HUES64 (cell line): ENCODE results near the gene ARHGEF40. TPM values are rescaled to one million over a fixed set of nuclear protein-coding genes. Genes with fewer than 3 reads are reported as not detected.

Source experiments
- H3K27ac ChIP-seq: 2 replicates; pipeline ENCODE4 v1.7.0; 2013; ENCODE audit warnings: low read depth, low read length, inconsistent platforms
- H3K27me3 ChIP-seq: 2 replicates; pipeline ENCODE4 v1.6.1; 2013; ENCODE audit warnings: mild to moderate bottlenecking, low read length; ENCODE audit not compliant: insufficient read depth
- H3K36me3 ChIP-seq: 2 replicates; pipeline ENCODE4 v1.6.1; 2013; ENCODE audit warnings: mild to moderate bottlenecking, low read length; ENCODE audit not compliant: insufficient read depth
- H3K4me1 ChIP-seq: 2 replicates; pipeline ENCODE4 v1.6.1; 2013; ENCODE audit warnings: mild to moderate bottlenecking, low read length, moderate library complexity; ENCODE audit not compliant: insufficient read depth
- H3K4me3 ChIP-seq: 2 replicates; pipeline ENCODE4 v1.5.1; 2013; ENCODE audit warnings: mild to moderate bottlenecking, low read length, moderate library complexity
- H3K9ac ChIP-seq: 2 replicates; pipeline ENCODE4 v1.6.1; 2013; ENCODE audit warnings: mild to moderate bottlenecking, low read depth, low read length
- H3K9me3 ChIP-seq: 2 replicates; pipeline ENCODE4 v1.6.1; 2013; ENCODE audit warnings: low read depth, low read length; ENCODE audit not compliant: insufficient read depth
- WGBS: fragments of 150-250, 120-280 bp; methylation state at CpG from one replicate; pipeline ENCODE4 v1.1.7; 2013; ENCODE audit warnings: missing lambda C conversion rate; 5-methylcytosine and 5-hydroxymethylcytosine counted together
- polyA plus RNA-seq, 2 experiments: library from polyadenylated mRNA; stranded (reverse); fragments of 50-300 nt; gene quantifications; one replicate each; pipeline ENCODE4 v1.2.3, GENCODE V29; 2013

Gene ARHGEF40
- 43.1 TPM for polyA plus RNA-seq (2013, experiment 1 of 2)
- 44.1 TPM for polyA plus RNA-seq (2013, experiment 2 of 2)

- H3K9me3 ChIP-seq, result no peaks in the 10 kb centered on the region
- peak within 1 kb of the TSS; percentile 76 for H3K9ac ChIP-seq
- H3K4me3 ChIP-seq, result peak within 1 kb of the TSS; percentile 80
- H3K4me1 ChIP-seq, result peaks cover 14% of the 10 kb centered on the region
- peaks cover 28% of the 10 kb centered on the region for H3K36me3 ChIP-seq
- H3K27ac ChIP-seq, result peak within 1 kb of the TSS; percentile 90
- peaks cover 17% of the 10 kb centered on the region for H3K27me3 ChIP-seq
- WGBS, result under 1% methylated on average over 63 of the region's 63 CpGs
Observed at GRCh38 chr14:21070083-21070609, at the start of gene ARHGEF40. ARHGEF40 (plus strand) TSS chr14:21070304; CDS start chr14:21070397, 93 bp downstream.

- Histone ChIP-seq H3K9ac (no peak overlapping the region), H3K9me3 (no peaks in the 10 kb centered on the region), H3K27ac (no peak overlapping the region), H3K27me3 (peaks cover 35% of the 10 kb centered on the region), H3K4me3 (no peak overlapping the region), H3K36me3 (no peaks in the 10 kb centered on the region; the same call in 1 of the 2 replicates), H3K4me1 (peaks cover 12% of the 10 kb centered on the region; the same call in 1 of the 2 replicates)
- 93% methylated on average over 4 of the region's 5 CpGs for WGBS
Observed at GRCh38 chr14:21020977-21021545, 49.0 kb upstream of the ARHGEF40 start.

DNA sequence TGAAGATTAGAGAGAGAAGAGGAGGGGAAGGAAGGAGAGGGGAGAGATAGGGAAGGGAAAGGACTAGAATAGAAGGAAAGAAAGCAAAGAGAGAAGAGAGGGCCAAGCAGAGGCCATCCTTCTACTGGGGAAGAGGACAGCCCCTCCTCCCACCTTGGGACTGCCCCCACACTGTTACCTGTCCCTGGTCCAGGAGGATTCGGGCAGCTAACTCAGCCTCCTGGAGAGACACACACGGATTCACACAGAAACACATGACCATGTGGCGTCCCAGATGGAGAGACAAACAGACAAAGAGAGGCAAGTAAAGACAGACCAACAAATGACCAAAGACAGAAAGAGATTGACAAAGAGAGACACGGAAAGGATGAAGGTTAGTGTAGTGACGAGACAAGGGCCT lies 47.4 kb upstream of the ARHGEF40 start:
- Histone ChIP-seq H3K4me1 (peaks cover 25% of the 10 kb centered on the region), H3K4me3 (no peak overlapping the region), H3K9me3 (no peaks in the 10 kb centered on the region), H3K27ac (no peak overlapping the region), H3K9ac (no peak overlapping the region), H3K36me3 (no peaks in the 10 kb centered on the region; the same call in 1 of the 2 replicates), H3K27me3 (peaks cover 41% of the 10 kb centered on the region)
- 87% methylated on average over 5 of the region's 5 CpGs for WGBS

GRCh38 chr14:21023174-21023573 lies 46.9 kb upstream of the ARHGEF40 start:
- H3K27ac ChIP-seq, result no peak overlapping the region
- peaks cover 41% of the 10 kb centered on the region for H3K27me3 ChIP-seq
- peaks cover 25% of the 10 kb centered on the region for H3K4me1 ChIP-seq
- H3K9me3 ChIP-seq, result no peaks in the 10 kb centered on the region
- H3K9ac ChIP-seq, result no peak overlapping the region
- H3K4me3 ChIP-seq, result no peak overlapping the region
- no peaks in the 10 kb centered on the region for H3K36me3 ChIP-seq
- 80% methylated on average over 7 of the region's 7 CpGs for WGBS

- peak overlapping the region; percentile 85 for H3K4me3 ChIP-seq
Observed at GRCh38 chr14:21023817-21024584, 46.1 kb upstream of the ARHGEF40 start.

GRCh38 chr14:21024585-21025370 lies 45.3 kb upstream of the ARHGEF40 start, which contains the start of gene NDRG2:
NDRG2 (minus strand) TSS chr14:21025061; CDS start chr14:21023315, 1,746 bp downstream.
- Histone ChIP-seq H3K4me1 (peaks cover 25% of the 10 kb centered on the region), H3K4me3 (peak within 1 kb of the TSS; percentile 85)
- WGBS, result under 1% methylated on average over 67 of the region's 72 CpGs

More at GRCh38 chr14:21023817-21024584, 46.1 kb upstream of the ARHGEF40 start:
- WGBS, result 27% methylated on average over 17 of the region's 17 CpGs
- H3K4me1 ChIP-seq, result peaks cover 25% of the 10 kb centered on the region
- H3K27ac ChIP-seq, result no peak overlapping the region
- H3K36me3 ChIP-seq, result no peaks in the 10 kb centered on the region
- no peaks in the 10 kb centered on the region for H3K9me3 ChIP-seq
- peak overlapping the region; percentile 70 for H3K9ac ChIP-seq
- peaks cover 41% of the 10 kb centered on the region for H3K27me3 ChIP-seq

GRCh38 chr14:21025371-21026273 lies 44.5 kb upstream of the ARHGEF40 start:
- peak overlapping the region; percentile 76 for H3K4me3 ChIP-seq
- 2% methylated on average over 50 of the region's 58 CpGs for WGBS
- peaks cover 41% of the 10 kb centered on the region for H3K27me3 ChIP-seq
- no peaks in the 10 kb centered on the region for H3K9me3 ChIP-seq
- H3K36me3 ChIP-seq, result no peaks in the 10 kb centered on the region
- H3K9ac ChIP-seq, result peak overlapping the region; percentile 68; the same call in 1 of the 2 replicates
- peak overlapping the region; percentile 90; the same call in 1 of the 2 replicates for H3K27ac ChIP-seq
- peaks cover 25% of the 10 kb centered on the region for H3K4me1 ChIP-seq

More at GRCh38 chr14:21024585-21025370, 45.3 kb upstream of the ARHGEF40 start, which contains the start of gene NDRG2:
- Histone ChIP-seq H3K27ac (peak within 1 kb of the TSS; percentile 90; the same call in 1 of the 2 replicates), H3K9me3 (no peaks in the 10 kb centered on the region), H3K9ac (peak within 1 kb of the TSS; percentile 70), H3K36me3 (no peaks in the 10 kb centered on the region), H3K27me3 (peaks cover 41% of the 10 kb centered on the region)

DNA sequence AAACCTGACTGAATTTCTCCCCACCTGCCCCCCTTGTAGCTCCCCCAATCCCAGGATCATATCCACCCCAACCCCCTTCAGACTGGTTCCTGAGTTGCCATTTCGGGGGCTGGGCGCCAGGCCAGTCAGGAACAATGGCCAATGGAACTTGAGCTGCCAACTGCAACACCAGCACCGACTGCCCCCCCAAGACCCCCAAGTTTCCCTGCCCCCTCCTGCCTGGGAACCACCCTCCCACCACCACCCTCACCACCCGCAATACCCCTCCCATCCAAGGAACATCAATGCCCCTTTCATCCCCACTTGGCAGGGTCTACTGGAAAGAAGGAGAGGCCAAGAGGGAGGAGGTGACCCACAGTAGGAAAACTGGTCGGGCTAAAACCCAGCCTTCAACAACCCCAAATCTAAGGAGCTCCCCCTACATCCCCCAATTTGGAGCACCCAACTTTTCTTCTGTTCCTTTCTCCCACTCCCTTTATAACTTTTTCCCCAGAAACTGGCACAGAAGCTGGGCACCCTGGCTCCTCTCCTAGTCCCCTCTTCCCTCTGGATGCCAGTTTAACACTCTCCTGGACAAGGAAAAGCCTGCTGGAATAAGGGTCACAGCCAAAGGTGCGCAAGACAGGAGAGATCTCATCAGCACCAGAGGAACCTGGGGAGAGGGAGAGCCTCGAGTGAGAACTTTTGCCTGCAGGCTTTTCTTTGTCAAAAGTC lies 43.7 kb upstream of the ARHGEF40 start:
- H3K9me3 ChIP-seq, result no peaks in the 10 kb centered on the region
- peak overlapping the region; percentile 62 for H3K4me3 ChIP-seq
- peak overlapping the region; percentile 59; the same call in 1 of the 2 replicates for H3K9ac ChIP-seq
- H3K27me3 ChIP-seq, result peaks cover 41% of the 10 kb centered on the region
- peak overlapping the region; percentile 56; the same call in 1 of the 2 replicates for H3K27ac ChIP-seq
- H3K36me3 ChIP-seq, result no peaks in the 10 kb centered on the region
- 53% methylated on average over 7 of the region's 7 CpGs for WGBS
- peaks cover 25% of the 10 kb centered on the region for H3K4me1 ChIP-seq

GRCh38 chr14:21026988-21027315 lies 43.2 kb upstream of the ARHGEF40 start:
- H3K9ac ChIP-seq, result no peak overlapping the region
- no peaks in the 10 kb centered on the region for H3K9me3 ChIP-seq
- no peak overlapping the region for H3K27ac ChIP-seq
- H3K4me1 ChIP-seq, result peaks cover 25% of the 10 kb centered on the region
- H3K27me3 ChIP-seq, result peaks cover 40% of the 10 kb centered on the region
- WGBS, result 46% methylated on average over 3 of the region's 3 CpGs
- no peaks in the 10 kb centered on the region for H3K36me3 ChIP-seq
- peak overlapping the region; percentile 8; the same call in 1 of the 2 replicates for H3K4me3 ChIP-seq
